CMK (cell line): ENCODE measurements around the gene SPAG16.
"Not testable (repeated sequence)": the region's sequence is repeated elsewhere in the genome, so short reads cannot be mapped to it uniquely, and the experiment has no call there.

Experiments used
- DNase-seq: peaks from one replicate; pipeline ENCODE4 v3.0.0-alpha.2; 2010; ENCODE audit warnings: low read depth

Gene SPAG16

DNA sequence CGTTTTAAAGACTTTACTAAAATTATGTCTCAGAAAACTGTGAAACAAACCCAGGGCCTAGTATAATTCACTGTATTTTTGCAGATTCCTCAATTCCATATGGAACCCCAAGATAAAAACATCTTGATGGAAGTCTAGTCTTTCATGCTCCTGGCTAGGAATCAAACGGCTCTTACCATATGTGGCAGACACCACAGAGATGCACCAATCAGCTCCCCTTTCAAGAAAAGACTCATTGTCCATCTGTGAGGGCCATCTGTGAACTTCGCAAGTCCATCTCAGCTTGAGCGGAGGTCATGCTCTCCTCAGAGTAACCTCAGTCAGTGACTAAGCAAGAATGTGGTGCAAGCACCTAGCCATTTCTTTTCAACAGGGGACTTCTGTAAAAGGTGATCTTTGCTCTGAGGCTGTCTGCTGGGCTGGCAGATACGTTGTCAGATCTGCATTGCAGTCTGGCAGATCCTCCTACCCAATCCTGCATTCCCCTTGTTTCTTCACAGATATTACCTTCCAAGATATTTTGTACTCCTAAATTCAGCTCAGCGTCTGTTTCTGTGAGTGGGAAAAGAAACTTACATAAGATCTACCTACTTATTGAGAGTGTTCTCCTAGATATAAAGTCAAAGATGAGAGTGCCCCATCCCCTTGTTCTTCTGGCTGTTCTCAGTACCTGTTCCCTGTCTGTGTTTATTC lies 419.3 kb downstream of the SPAG16 start:
- no peak for DNase-seq

- DNase-seq, result no peak
These were observed 425.9 kb downstream of the SPAG16 start for GRCh38 chr2:213710164-213710563.

GRCh38 chr2:213718411-213718810 lies 434.1 kb downstream of the SPAG16 start:
- DNase-seq, result not testable (repeated sequence)

DNA sequence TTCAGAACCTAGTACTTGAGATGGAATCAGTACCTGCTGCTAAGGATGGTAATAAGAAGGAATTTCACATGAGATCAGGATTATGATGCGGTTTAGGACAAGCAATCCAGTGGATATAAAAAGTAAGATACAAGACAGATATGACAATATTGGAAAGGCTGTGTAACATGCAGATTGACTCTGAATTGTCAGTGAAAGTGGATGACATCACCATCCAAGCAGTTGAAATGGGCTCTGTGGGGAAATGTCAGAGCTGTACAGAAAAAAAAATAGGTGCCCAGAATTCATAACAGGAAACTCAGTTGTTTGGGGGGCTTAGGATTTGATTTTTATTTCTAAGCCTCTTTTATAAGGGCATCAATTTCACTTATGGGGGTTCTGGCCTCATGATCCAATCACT lies 438.3 kb downstream of the SPAG16 start:
- no peak for DNase-seq

- DNase-seq, result no peak
These were observed 438.8 kb downstream of the SPAG16 start for GRCh38 chr2:213723041-213723560.

GRCh38 chr2:213723707-213724106 lies 439.4 kb downstream of the SPAG16 start:
- DNase-seq, result no peak

GRCh38 chr2:213726101-213726500 lies 441.8 kb downstream of the SPAG16 start:
- no peak for DNase-seq

DNA sequence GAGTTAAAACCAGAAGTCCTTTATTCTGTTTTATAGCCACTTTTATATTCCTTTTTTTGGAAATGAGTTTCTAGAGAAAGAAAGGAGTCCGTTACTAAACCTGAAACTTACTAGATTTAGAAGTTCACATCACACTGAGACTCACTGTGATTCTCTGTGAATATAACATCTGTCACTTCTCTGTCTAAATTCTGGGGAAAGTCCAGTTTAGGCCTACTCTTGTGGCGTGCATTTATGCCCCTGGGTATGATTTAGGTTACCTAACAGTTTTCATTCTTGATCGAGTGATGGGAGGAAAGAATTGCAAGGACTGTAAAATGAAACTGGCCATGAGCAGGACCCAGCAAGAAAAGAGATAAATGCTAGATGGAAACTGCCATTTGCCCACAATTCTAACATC lies 449.6 kb downstream of the SPAG16 start:
- no peak for DNase-seq

DNA sequence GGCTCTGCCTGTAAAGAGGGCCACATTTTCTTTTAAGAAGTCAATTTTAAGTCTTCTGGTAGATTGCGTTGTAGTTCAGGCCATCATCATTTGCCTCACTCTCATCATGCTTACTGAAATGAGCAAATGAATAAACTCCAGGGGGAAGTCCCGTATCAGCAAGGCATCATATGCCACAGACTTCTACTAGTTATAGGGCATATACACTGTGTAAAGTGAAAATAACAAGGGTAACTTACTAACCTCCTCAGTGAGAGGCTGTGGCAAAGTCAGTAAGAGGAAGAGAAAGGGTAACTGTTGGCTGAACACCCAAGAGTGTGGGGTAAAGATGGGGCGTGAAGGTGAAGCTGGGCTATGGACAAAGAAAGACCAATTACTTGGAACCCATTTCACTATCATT lies 456.2 kb downstream of the SPAG16 start:
- DNase-seq, result no peak

DNA sequence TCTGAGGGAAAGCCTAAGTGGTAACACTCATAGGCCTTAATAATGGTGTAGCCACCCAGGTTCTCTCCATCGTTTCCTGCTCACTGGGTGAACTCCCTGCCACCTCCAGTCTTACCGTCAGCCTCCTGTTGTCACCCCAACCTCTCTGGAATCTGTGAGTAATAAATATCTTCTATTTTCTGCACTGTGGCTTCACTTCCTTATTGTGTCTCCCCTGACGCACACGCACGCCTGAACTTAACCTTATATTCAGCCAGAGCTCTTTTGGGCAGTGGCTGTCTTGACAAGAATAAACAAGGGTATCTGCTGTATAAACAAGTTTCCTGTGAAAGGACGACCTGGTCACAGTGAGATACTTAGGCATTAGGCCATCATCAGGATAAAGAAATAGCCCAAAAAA lies 467.2 kb downstream of the SPAG16 start:
- DNase-seq, result no peak

DNA sequence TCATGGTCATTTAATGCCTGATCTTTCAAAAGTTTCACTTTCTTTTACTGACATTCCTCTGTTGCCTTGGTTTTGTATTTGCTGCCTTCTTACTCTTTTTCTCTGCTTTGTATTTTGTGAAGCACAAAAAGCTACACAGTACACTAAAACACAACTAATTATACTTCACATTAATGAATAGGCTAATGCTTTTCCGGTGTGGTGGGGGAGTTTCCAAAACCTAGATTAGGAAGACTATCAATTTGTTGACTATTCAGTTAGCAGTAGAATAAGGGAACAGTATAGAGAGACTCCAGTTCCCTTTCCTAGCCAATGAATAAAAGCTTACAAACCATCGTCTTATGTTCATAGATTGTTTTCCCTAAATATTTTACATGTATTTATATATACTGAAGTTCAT lies 468.3 kb downstream of the SPAG16 start:
- DNase-seq, result no peak

DNA sequence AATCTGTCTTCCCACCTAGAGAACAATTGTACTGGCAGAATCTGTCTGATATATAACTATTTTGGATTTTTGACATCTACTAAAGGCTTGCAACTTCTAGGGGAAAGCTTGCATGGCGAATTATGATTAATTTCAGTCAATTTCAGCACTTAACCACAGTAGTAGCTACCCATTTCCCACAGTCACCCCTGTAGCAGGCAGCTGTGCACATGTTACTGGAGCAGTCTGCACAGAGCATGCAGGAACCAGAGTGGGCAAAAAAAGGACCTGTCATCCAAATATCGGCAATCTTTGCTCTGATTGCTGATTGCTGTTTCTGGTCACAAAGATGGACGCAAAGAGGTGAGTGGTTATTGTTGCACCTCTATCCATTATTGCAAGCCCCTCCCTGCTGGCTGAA lies 473.3 kb downstream of the SPAG16 start:
- DNase-seq, result no peak

GRCh38 chr2:213763354-213763753 lies 479.1 kb downstream of the SPAG16 start:
- DNase-seq, result no peak

DNA sequence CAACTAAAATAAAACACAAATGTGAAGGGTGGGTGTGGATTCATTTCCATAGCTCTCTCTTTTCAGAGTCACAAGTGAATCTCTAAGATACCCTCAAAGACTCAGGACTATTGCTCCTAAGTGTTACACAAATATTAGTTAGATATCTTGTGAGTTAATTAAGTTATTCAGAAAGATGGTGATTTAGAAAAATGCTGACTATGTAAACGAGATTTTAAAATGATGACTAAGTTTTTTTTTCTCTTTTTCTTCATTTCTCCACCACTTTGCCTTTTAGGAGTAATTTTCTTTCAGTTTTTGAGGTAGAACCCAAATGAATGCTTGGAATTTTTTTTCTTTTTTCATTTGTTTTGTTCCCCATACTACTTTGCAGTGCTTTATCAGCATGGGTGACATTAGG lies 479.7 kb downstream of the SPAG16 start:
- DNase-seq, result no peak

- DNase-seq, result no peak
These were observed 480.6 kb downstream of the SPAG16 start for GRCh38 chr2:213764849-213765248.

DNA sequence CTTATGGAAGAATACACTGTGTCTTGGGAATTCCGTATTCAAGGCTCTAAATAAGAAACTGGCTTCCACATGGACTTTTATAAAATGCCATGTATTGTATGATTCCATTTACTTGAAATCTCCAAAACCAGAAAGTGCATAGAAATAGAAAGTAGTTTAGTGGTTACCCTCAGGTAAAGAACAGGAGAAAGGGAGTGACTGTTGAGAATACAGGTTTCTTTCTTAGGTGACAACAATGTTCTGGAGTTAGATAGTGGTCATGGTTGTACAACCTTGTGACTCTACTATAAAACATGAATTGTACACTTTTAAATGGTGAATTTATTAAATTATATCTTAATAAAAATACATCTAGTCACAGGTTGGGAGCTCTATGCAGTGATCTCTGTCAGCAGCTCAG lies 481.8 kb downstream of the SPAG16 start:
- no peak for DNase-seq

DNA sequence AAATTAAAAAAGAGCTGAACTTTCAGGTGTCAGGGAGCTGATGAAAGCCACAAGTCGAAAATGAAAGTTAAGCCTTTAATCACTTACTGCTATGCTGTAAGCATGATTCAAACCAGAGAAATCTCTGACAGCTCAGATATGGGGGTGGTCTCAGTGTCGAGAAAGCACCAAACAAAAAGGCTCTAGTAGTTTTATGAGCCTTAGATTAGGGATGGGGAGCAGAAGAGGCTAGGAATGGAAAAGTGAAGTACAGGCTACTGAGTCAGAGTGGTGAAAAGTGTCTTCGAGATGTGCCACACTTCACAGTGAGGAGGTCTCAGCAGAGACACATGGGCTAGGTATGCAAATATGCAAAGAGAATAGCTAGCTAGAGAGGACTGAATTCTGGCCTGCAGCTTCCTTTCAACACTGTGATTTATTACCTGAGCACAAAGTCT lies 482.2 kb downstream of the SPAG16 start:
- no peak for DNase-seq

- no peak for DNase-seq
These were observed 503.6 kb downstream of the SPAG16 start for GRCh38 chr2:213787869-213788268.

DNA sequence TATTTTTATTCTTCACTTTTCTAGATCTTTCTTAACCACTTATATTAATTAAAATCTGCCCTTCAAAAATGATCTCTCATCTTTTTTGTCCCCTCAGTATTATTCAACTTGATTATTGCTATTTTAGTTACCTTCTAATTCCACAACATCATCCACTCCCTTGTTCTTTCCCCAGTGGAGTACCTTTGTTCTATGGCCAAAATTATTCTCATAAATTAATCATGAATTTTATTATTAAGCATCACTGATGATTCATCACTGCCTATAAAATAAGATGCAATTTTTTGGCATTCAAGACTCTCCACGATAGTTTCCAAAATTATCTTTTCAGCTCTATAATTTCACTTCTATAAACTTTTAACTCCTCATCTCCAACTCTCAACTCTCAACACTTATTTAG lies 505.7 kb downstream of the SPAG16 start:
- DNase-seq, result no peak

DNA sequence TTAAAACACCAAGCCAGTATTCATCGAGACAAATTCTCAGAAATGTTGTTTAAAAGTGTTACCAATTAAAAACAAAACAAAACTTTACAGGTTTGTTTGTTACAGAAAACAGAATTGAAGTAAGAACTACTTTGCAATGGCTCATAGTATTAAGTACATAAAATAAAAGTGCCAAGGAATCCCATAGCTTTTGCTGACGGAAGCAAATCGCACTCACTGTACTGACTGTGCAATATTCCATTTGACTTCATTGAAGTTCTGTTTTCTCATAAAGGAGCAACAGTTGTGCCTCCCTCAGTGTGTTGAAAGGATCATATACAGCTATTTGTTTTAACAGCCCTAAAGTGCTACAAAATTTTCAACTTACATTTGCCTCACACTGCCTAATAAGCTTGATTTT lies 507.8 kb downstream of the SPAG16 start:
- DNase-seq, result no peak

- no peak for DNase-seq
These were observed 522.0 kb downstream of the SPAG16 start for GRCh38 chr2:213806125-213806726.

GRCh38 chr2:213816583-213816982 lies 532.3 kb downstream of the SPAG16 start:
- no peak for DNase-seq

GRCh38 chr2:213818436-213818835 lies 534.2 kb downstream of the SPAG16 start:
- DNase-seq, result no peak

GRCh38 chr2:213834331-213834730 lies 550.1 kb downstream of the SPAG16 start:
- DNase-seq, result no peak
